Measurements from ENCODE around the gene RIN3. TPM values are rescaled to one million over a fixed set of nuclear protein-coding genes. Genes with fewer than 3 reads are reported as not detected.

Gene RIN3
- total and polyA plus RNA-seq, 2 donors (not counting 3 experiments of a cell fraction or from before 2014, with no cell fraction given) = 5.1 to 20.8 TPM

DNA sequence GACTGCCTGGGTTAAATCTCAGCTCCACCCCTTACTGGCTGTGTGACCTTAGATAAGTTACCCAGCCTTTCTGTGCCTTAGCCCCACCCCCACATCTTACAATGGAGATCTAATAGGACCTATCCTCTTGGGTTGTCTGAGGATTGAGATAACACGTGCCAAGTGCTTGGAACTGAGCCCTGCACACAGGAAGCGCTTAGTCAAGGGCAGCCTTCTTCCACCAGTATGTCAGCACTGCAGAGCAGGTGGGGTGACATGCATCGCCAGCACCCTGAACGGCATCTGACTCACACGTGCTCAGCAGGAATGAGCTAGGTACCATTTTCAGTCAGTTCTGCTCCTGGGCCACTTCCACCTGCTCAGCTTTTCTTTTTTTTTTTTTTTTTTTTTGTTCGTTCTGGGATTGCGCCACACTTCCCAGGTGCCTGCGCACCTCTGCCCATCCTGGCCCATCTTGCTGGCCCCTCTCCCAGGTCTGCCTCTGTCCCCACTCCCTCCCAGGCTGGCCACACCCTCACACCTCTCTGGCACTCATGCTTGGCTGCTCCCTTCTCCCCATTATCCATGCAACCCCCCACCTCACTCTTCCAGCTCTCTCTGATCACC, 215.3 kb downstream of the RIN3 start:
- intact Hi-C loops (cut with micrococcal nuclease) (no loop called here), dilution Hi-C loops (cut with MboI; ENCODE audit: extremely low pct_ligation_motif_present, low sequenced_read_pairs) (no loop called here)
- H3K4me2 ChIP-seq (ENCODE audit: insufficient read depth, low read length) = no peak overlapping the region
- peaks cover 0 to 3% of the 10 kb centered on the region in 2 experiments for H3K36me3 ChIP-seq (ENCODE audit: control insufficient read depth in 2 of 2, extremely low read depth in 1 of 2, insufficient read depth in 2 of 2, low read length in 2 of 2)
- H3K79me2 ChIP-seq (ENCODE audit: control insufficient read depth, insufficient read depth, low read length) = no peaks in the 10 kb centered on the region
- H2AFZ ChIP-seq (ENCODE audit: low read depth, low read length) = no peak overlapping the region
- peaks cover 10% of the 10 kb centered on the region for H3K4me1 ChIP-seq (ENCODE audit: control insufficient read depth, extremely low read depth, insufficient read depth, low read length)
- ChIA-PET CTCF (interaction anchor here (1.0 kb wide), 1 partner anchor 19 kb away, joined by 3 read pairs; the partner anchor contains the start of gene LGMN), POLR2A (interaction anchor here (0.6 to 3.6 kb wide), 2 partner anchors 19 to 35 kb away, joined by 4 to 27 read pairs; partner anchors contain the start of gene LGMN)
- H3K9me3 ChIP-seq (replicated peaks; ENCODE audit: control insufficient read depth, insufficient read depth, low read length) = no peaks in the 10 kb centered on the region
- BruUV-seq (replicated peaks) = no TSS peak
- no peaks in the 10 kb centered on the region for H3K27me3 ChIP-seq (ENCODE audit: control insufficient read depth in 2 of 2, insufficient read depth in 2 of 2, low read length in 2 of 2)
- no peak overlapping the region for H3K4me3 ChIP-seq (replicated peaks in 1 of 3; ENCODE audit: insufficient read depth in 1 of 3, low read depth in 1 of 3, low read length in 3 of 3)
- no peak overlapping the region for H3K27ac ChIP-seq (ENCODE audit: insufficient read depth, low read depth, low read length)
- FAIRE-seq (peak; percentile 44), DNase-seq (ENCODE audit: low read depth, low spot score) (peak; percentile 20)
- H3K9ac ChIP-seq (replicated peaks; ENCODE audit: extremely low read depth, insufficient read depth, low read length) = no peak overlapping the region
- H4K20me1 ChIP-seq (replicated peaks; ENCODE audit: control insufficient read depth, extremely low read depth, insufficient read depth, low read length) = no peaks in the 10 kb centered on the region
- H3K9me1 ChIP-seq (replicated peaks; ENCODE audit: control insufficient read depth, extremely low read depth, insufficient read depth, low read length) = no peaks in the 10 kb centered on the region
- no peak for TF ChIP-seq JUN (IDR thresholded peaks at IDR 0.05; ENCODE audit: borderline replicate concordance, insufficient read depth, insufficient read length, low read depth)
- no peak for TF ChIP-seq EZH2 (IDR thresholded peaks at IDR 0.05; ENCODE audit: borderline replicate concordance, low read depth, low read length, severe bottlenecking)
- TF ChIP-seq GATA2 (IDR thresholded peaks at IDR 0.05; ENCODE audit: insufficient read depth, insufficient read length, low read depth, low read length) = no peak
- TF ChIP-seq POLR2A (IDR thresholded peaks at IDR 0.05; ENCODE audit: low read depth, low read length) = no peak
- TF ChIP-seq CTCF (IDR thresholded peaks at IDR 0.05; ENCODE audit: extremely low read depth in 1 of 2, insufficient read depth in 1 of 2, low read depth in 1 of 2, low read length in 2 of 2) = no peak
- no peak for TF ChIP-seq FOS (IDR thresholded peaks at IDR 0.05; ENCODE audit: borderline replicate concordance, insufficient read depth, low read length)
- TF ChIP-seq POLR2AphosphoS5 (IDR thresholded peaks at IDR 0.05; ENCODE audit: insufficient read depth, low read depth, low read length) = no peak
- no peak for TF ChIP-seq MYC (IDR thresholded peaks at IDR 0.05; ENCODE audit: low read depth, low read length)
- no peak for TF ChIP-seq MAX (IDR thresholded peaks at IDR 0.05; ENCODE audit: insufficient read depth, insufficient read length)
